Activated T-cell treated with anti-CD3 and anti-CD28 coated beads, Interleukin-2, amount 50 U/mL, for 24 hours (primary cell): ENCODE measurements around the gene SLC2A10.

ENCODE experiments used
- DNase-seq: peaks from one replicate; pipeline ENCODE4 v3.0.0-alpha.2; 2020
- H3K27ac Mint-ChIP-seq: 2 replicates; pipeline ENCODE4 v1.8.0; 2020; ENCODE audit warnings: mild to moderate bottlenecking, mixed read lengths
- H3K27me3 Mint-ChIP-seq: 2 replicates; pipeline ENCODE4 v1.8.0; 2020; ENCODE audit warnings: mixed read lengths
- H3K36me3 Mint-ChIP-seq: 2 replicates; pipeline ENCODE4 v1.8.0; 2020; ENCODE audit warnings: low read depth, mixed read lengths
- H3K4me1 Mint-ChIP-seq: 2 replicates; pipeline ENCODE4 v1.8.0; 2020; ENCODE audit warnings: low read depth, mixed read lengths
- H3K4me3 Mint-ChIP-seq: 2 replicates; pipeline ENCODE4 v1.8.0; 2020; ENCODE audit warnings: mild to moderate bottlenecking, moderate library complexity, mixed read lengths
- H3K9me3 Mint-ChIP-seq: 2 replicates; pipeline ENCODE4 v1.8.0; 2020; ENCODE audit warnings: mixed read lengths

SLC2A10 gene

DNA sequence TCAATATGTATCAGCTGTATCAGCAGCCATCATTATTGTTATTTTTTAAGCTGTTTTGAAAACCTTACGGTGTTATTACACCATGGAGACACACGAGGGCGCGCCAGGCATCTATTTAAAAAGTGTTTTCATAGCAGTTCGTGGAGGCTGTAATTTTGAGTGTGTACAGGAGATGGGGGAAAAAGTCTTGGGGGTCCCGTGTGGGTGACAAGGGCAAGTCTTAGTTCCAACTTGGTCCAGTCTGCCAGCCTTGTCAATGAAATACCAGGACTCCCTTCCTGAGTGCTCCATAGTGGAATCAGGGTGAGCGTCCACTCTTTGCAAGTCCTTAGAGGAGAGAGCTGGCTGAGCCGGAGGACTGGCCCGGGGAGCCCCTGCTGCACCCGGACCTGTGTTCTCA lies 43.3 kb downstream of the SLC2A10 start:
- H3K9me3 Mint-ChIP-seq: no peaks in the 10 kb centered on the region
- no peak overlapping the region for H3K4me3 Mint-ChIP-seq
- peaks cover 42% of the 10 kb centered on the region for H3K27me3 Mint-ChIP-seq
- no peaks in the 10 kb centered on the region for H3K4me1 Mint-ChIP-seq
- DNase-seq: peak; percentile 58
- H3K27ac Mint-ChIP-seq: no peak overlapping the region
- no peaks in the 10 kb centered on the region for H3K36me3 Mint-ChIP-seq

DNA sequence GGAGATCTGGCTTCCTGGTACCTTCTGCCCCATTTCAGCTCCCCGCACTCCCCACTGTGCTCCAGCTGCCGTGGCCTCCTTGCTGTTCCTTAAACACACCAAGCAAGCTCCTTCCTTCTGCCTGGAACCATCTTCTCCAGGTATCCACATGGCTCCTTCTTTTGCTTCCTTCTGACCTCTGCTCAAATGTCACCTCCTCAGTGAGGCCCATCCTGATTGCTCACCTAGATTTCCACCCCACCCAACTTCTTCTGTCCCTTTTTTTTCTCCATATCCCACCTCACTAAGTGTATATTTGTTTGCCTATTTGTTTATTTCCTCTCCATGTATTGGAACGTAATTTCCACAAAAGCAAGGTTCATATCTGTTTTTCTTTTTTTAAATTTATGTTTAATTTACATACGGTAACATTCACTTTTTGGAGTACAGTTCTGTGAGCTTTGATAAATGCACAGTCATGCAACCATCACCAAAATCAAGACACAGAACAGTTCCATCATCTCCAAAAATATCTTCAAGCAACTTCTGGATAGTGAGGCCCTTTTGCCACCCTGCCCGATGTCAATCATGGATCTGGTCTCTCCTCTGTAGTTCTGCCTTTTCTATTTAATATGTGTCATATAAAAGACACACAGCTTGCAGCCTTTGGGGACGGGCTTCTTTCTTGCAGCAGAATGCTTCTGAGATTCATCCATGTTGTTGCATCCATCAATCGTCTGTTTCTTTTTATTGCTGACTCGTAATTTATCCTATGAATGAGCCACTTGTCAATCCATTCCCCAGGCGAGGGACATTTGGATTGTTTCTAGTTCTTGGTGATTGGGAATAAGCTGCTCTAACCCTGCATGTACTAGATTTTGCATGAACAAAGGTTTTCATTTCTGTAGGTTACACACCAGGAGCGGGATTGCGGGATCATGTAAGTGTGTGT lies 46.3 kb downstream of the SLC2A10 start:
- DNase-seq: no peak
- Mint-ChIP-seq H3K27ac (no peak overlapping the region), H3K27me3 (peaks cover 23% of the 10 kb centered on the region), H3K4me1 (peaks cover 2% of the 10 kb centered on the region), H3K9me3 (no peaks in the 10 kb centered on the region), H3K4me3 (no peak overlapping the region), H3K36me3 (no peaks in the 10 kb centered on the region)

DNA sequence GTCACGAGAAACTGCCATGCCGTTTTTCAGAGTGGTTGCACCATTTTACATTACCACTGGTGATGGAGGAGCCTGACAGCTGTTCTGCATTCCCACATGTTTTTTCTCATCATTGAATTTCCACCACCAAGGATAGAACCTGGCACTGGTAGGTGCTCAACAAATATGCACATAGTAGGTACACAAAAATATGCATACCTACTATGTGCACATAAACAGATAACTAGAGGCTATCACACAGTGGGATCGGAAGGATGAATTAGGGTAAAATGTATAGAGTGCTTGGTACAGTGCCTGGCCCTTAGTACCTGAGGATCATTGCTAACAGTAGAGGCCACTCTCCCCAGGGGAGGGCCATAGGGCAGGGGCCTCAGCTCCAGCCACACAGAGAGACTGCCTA lies 47.0 kb downstream of the SLC2A10 start:
- Mint-ChIP-seq H3K27ac (no peak overlapping the region), H3K27me3 (peaks cover 22% of the 10 kb centered on the region), H3K4me1 (peaks cover 2% of the 10 kb centered on the region), H3K36me3 (no peaks in the 10 kb centered on the region), H3K4me3 (no peak overlapping the region), H3K9me3 (no peaks in the 10 kb centered on the region)
- DNase-seq: no peak

DNA sequence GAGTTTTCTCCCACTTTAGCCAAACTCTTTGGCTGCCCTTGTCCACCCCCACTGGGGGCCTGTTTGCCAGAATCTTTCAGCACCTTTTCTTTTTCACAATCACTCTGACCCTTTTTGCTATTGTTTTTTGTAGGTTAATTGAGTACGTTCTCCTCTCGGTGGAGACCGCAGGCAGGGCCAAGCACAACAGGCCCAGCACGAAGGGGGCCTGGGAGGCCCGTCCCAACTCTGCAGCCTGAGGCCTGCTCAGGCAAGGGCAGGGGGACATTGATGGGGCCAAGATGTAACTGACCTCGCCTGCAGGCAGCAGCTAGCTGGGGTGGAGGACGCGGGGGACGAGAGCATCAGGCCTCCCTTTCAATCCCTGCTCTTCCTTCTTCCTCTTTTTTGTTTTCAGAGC lies 47.7 kb downstream of the SLC2A10 start:
- H3K27ac Mint-ChIP-seq: no peak overlapping the region
- no peak overlapping the region for H3K4me3 Mint-ChIP-seq
- peaks cover 18% of the 10 kb centered on the region for H3K27me3 Mint-ChIP-seq
- H3K9me3 Mint-ChIP-seq: no peaks in the 10 kb centered on the region
- H3K36me3 Mint-ChIP-seq: no peaks in the 10 kb centered on the region
- H3K4me1 Mint-ChIP-seq: peaks cover 2% of the 10 kb centered on the region
- DNase-seq: no peak

DNA sequence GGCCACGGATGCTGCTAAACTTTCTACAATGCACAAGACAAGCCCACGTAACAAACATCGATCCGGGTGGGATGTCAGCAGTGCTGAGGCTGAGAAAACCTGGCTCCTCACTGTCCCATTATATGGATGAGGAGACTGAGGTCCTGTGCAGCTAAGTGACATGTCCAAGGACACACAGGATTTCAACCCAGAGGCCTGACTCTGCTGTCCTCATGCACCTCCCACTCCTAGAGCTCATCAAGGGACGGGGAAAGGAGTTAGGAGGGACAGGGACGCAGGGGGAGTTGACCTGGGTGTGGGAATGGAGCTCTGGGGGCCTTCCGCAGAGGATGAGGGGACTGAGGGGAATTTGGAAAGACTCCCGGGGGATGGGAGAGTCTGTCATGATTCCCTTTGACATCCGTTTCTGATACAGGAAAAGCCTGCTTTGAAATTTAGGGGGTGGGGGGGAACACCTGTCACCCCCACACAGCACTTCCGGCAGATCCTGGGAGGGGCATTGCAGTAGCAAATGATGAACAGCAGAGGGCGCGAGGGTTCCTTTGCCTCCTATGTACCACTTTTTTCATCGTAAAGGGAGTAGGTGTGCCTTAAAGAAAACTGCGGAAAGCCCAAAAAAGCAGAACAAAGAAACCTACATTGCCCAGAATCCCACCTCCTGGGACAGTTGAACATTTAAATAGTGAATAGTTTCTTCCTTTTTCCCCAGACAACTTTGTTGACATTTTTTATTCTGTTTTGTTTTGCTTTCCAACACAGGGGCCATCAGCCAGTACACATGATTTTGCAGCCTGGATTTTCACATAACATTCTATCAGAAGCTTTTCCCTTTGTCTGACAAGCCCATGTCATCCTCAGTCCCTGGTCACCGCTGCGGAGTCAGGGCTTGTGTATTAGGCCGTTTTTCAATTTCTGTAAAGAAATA lies 48.6 kb downstream of the SLC2A10 start:
- no peaks in the 10 kb centered on the region for H3K9me3 Mint-ChIP-seq
- no peaks in the 10 kb centered on the region for H3K36me3 Mint-ChIP-seq
- peaks cover 12% of the 10 kb centered on the region for H3K27me3 Mint-ChIP-seq
- peaks cover 2% of the 10 kb centered on the region for H3K4me1 Mint-ChIP-seq
- H3K4me3 Mint-ChIP-seq: no peak overlapping the region
- DNase-seq: peak; percentile 67
- no peak overlapping the region for H3K27ac Mint-ChIP-seq

DNA sequence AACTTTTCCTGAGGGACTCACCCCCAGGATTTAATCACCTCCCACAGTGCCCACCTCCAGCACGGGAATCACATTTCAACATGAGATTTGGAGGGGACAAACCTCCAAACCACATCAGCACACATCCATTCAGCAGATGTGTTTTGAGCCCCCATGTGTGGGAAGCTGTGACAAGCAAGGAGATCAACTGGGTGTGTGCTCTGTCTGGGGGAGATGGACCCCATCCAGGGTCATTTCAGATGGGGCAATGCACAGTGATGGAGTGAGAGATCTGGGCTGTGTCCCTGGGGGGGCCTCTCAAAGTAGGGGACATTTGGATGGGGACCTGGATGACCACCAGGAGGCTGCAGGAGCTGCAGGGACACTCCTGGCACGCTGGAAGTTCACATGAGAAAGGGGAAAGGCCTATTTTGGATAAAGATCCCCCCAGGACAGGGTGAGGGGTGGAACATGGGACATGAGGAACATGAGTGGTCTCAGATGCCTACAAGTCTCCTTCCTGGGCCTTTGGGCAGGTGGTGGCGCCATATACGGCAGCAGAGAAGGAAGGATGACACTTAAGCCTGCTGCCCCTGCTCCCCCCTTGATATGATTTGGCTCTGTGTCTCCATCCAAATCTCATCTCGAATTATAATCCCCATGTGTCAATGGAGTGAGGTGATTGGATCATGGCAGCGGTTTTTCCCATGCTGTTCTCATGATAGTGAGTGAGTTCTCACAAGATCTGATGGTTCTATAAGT lies 49.6 kb downstream of the SLC2A10 start:
- H3K9me3 Mint-ChIP-seq: no peaks in the 10 kb centered on the region
- H3K36me3 Mint-ChIP-seq: no peaks in the 10 kb centered on the region
- no peak overlapping the region for H3K27ac Mint-ChIP-seq
- DNase-seq: no peak
- peaks cover 12% of the 10 kb centered on the region for H3K27me3 Mint-ChIP-seq
- H3K4me1 Mint-ChIP-seq: peaks cover 2% of the 10 kb centered on the region
- no peak overlapping the region for H3K4me3 Mint-ChIP-seq

DNA sequence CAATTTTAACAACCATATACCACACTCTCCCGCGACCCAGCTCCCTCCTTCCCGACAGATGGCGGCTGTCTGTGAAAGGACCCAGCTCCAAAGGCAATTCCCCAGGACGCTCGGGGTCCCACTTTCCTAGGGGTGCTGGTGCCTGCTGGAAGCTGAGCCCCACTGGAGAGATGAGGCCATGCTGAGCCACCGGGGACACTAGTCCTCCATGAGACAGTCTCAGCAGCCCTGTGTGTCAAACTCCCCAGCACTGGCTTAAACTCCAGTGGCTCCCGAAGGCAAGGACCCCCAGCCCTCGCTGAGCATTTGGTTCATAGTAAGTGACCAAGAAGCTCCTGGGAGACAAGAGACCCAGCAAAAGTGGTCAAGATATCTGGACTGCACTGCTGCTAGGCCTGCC lies 52.1 kb downstream of the SLC2A10 start:
- Mint-ChIP-seq H3K4me3 (no peak overlapping the region), H3K27me3 (peaks cover 14% of the 10 kb centered on the region), H3K4me1 (peaks cover 2% of the 10 kb centered on the region), H3K27ac (no peak overlapping the region), H3K9me3 (no peaks in the 10 kb centered on the region), H3K36me3 (no peaks in the 10 kb centered on the region)
- DNase-seq: no peak

DNA sequence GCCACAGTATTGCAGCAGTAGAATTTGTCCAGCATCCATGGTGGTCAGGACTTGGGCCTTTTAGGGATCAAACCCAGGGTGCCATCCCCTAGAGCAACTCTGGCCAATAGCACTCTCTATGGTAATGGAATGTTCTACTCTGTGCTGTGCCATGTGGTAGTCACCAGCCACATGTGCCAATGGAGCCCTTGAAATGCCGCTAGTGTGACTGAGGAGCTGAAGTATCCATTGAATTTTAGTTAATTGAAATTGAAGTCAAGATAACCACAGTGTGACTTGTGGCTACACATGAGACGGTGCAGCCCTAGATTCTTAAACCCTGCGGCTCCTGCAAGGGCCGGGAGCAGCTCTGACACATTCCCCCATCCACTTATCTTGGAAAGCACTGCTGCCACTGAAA lies 54.6 kb downstream of the SLC2A10 start:
- Mint-ChIP-seq H3K9me3 (no peaks in the 10 kb centered on the region), H3K27ac (no peak overlapping the region), H3K4me1 (no peaks in the 10 kb centered on the region), H3K27me3 (peaks cover 22% of the 10 kb centered on the region), H3K4me3 (no peak overlapping the region), H3K36me3 (no peaks in the 10 kb centered on the region)
- DNase-seq: no peak

DNA sequence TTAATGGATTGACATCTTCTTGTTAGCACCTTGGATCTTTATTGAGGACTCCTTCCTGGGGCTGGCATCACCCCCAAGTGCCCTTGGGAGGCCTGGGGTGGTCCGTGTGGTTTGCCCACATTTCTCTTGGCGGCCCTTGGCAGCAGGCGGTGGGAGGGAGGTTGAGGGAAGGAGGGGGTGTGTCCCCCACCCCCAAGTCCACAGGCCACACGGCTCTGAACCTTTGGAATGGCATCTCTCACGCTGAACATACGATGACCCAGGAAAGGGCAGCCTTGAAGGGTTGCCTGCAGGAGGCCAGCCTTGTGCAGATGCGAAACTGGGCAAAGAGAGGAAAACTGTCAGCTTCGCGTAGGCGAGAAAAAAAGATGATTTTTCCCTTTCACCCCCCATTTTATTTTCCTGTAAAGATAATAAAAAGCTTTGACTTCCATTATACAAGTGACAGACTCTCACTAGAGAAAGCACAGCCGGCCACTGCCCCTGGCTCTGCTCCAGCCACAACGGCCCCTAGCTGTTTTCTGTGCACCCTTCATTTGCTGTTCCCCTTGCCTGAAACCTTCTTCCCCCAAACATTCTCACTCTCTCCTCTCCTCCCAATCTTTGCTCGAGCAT lies 56.2 kb downstream of the SLC2A10 start:
- Mint-ChIP-seq H3K4me3 (no peak overlapping the region), H3K27me3 (peaks cover 25% of the 10 kb centered on the region), H3K9me3 (no peaks in the 10 kb centered on the region), H3K36me3 (no peaks in the 10 kb centered on the region), H3K4me1 (no peaks in the 10 kb centered on the region), H3K27ac (no peak overlapping the region)
- no peak for DNase-seq

DNA sequence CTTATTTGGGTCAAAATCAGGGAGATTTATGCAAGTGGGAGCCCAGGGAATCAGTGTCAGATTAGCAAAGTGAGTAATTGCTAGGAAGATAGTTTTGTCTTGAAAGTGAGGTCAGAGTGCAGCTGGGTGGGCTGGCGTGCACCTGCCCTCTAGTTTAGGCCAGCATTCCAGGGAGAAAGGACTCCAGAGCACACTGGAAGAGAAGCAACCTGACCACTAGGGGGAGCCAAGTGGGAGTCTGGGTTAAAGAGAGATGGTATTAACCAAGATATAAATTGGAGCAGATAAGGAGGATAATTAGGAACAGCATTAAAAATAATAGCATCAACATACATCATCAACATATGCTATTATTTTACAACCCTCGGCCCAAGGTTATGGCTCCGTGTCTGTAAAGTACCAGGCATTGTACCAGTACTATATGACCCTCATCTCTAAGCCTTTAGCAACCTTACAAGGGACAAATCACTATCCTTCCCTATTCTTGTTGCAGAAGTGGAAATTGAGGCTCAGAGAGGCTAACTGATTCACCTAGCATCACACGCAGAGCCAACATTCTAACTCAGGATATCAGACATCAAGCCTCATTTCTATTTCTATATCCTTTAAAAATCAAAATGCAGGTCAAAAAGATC lies 57.8 kb downstream of the SLC2A10 start:
- H3K4me1 Mint-ChIP-seq: no peaks in the 10 kb centered on the region
- no peak overlapping the region for H3K27ac Mint-ChIP-seq
- no peak for DNase-seq
- no peaks in the 10 kb centered on the region for H3K36me3 Mint-ChIP-seq
- H3K27me3 Mint-ChIP-seq: peaks cover 20% of the 10 kb centered on the region
- H3K9me3 Mint-ChIP-seq: no peaks in the 10 kb centered on the region
- no peak overlapping the region for H3K4me3 Mint-ChIP-seq

DNA sequence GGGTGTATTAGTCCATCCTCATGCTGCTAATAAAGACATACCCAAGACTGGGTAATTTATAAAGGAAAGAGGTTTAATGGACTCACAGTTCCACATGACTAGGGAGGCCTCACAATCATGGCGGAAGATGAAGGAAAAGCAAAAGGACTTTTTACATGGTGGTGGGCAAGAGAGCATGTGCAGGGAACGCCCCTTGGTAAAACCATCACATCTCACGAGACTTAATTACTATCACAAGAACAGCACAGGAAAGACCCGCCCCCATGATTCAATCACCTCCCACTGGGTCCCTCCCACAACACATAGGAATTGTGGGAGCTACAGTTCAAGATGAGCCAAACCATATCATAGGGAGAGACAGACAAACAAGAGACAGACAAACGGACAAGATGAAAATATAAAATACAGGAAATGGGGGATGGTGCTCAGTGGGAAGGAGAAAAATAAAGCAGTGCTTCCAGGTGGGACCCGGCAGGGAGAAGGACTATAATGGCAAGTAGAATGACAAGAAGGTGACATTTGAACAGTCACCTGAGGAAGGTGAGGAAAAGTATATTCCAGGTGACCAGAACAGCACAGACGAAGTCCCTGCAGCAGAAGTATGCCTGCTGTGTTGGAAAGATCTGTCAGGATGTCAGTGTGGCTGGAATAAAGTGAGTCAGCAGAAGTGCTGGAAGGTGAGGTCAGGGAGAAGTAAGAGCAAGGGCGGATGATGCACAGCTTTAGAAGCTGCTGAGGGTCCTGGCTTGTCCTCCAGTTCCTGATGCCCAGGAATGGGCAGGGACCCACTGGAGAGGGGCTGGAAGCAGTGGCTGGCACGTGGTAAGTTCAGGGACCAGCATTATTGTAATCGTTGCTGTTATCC lies 61.1 kb downstream of the SLC2A10 start:
- Mint-ChIP-seq H3K36me3 (no peaks in the 10 kb centered on the region), H3K9me3 (no peaks in the 10 kb centered on the region), H3K4me3 (no peak overlapping the region), H3K27ac (no peak overlapping the region), H3K4me1 (no peaks in the 10 kb centered on the region), H3K27me3 (peaks cover 40% of the 10 kb centered on the region)
- DNase-seq: no peak

DNA sequence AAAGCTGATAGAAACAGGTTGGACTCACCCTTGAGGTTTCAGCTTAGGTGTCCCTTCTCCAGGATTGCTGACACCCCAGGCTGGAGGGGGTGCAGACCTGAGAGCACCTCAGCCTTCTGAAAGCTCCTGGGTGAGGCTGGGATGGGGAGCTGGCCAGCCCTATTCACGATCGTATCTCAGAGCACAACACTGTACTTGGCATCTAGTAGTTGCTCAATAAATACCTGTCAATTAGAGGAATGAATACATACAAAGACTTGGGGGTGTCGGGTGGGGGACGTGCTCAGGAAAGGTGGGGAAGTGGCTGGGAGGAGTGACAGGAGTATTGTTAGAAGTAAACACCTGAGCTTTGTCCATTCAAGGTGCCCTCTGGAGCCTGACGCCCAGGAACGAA lies 61.7 kb downstream of the SLC2A10 start:
- no peaks in the 10 kb centered on the region for H3K36me3 Mint-ChIP-seq
- H3K27me3 Mint-ChIP-seq: peaks cover 47% of the 10 kb centered on the region
- H3K4me1 Mint-ChIP-seq: no peaks in the 10 kb centered on the region
- no peak for DNase-seq
- H3K9me3 Mint-ChIP-seq: no peaks in the 10 kb centered on the region
- no peak overlapping the region for H3K4me3 Mint-ChIP-seq
- no peak overlapping the region for H3K27ac Mint-ChIP-seq

DNA sequence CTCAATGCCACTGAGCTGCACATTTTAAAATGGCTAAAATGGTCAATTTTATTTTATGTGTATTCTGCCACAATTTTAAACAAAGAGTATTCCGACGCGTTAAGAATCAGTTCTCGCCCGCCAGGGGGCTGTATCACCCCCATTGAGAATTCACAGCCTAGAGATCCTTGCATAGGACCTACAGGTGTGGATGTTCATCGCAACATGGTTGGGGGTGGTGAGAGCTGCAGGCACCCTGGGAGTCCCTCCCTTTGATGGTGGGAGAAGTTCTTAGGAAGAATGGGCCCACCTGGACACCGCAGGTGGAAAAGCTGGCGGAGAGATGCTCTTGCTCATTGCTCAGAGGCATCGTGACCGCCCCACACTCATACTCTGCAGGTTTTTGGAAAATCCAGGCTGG lies 63.5 kb downstream of the SLC2A10 start:
- no peak for DNase-seq
- H3K4me3 Mint-ChIP-seq: no peak overlapping the region
- no peak overlapping the region for H3K27ac Mint-ChIP-seq
- H3K27me3 Mint-ChIP-seq: peaks cover 59% of the 10 kb centered on the region
- no peaks in the 10 kb centered on the region for H3K9me3 Mint-ChIP-seq
- H3K4me1 Mint-ChIP-seq: no peaks in the 10 kb centered on the region
- H3K36me3 Mint-ChIP-seq: no peaks in the 10 kb centered on the region
